Stimulated activated naive CD8-positive, alpha-beta T cell treated with anti-CD3 and anti-CD28 coated beads, Interleukin-15, amount 100 ng/mL, for 72 hours (primary cell): ENCODE measurements around the gene CHD9.
"Not testable (repeated sequence)": the region's sequence is repeated elsewhere in the genome, so short reads cannot be mapped to it uniquely, and the experiment has no call there.

Experiments used
- ATAC-seq: fragments of 150-1000 bp; cut with Tn5 transposase; 2 replicates; pipeline ENCODE4 v1.10.0; 2021; ENCODE audit warnings: mild to moderate bottlenecking, moderate library complexity
- DNase-seq, 2 donors: peaks; one replicate each; pipeline ENCODE4 v3.0.0; 2021 to 2022
- H3K27ac Mint-ChIP-seq, 2 donors: one replicate each; pipeline ENCODE4 v1.8.0; 2022; ENCODE audit warnings: mild to moderate bottlenecking in 2 of 2, mixed read lengths in 2 of 2, moderate library complexity in 2 of 2
- H3K27me3 Mint-ChIP-seq: one replicate; pipeline ENCODE4 v1.8.0; 2022; ENCODE audit warnings: mixed read lengths
- H3K4me1 Mint-ChIP-seq: one replicate; pipeline ENCODE4 v1.8.0; 2022; ENCODE audit warnings: mild to moderate bottlenecking, mixed read lengths
- H3K4me3 Mint-ChIP-seq, 2 donors: one replicate each; pipeline ENCODE4 v1.8.0; 2022; ENCODE audit warnings: mild to moderate bottlenecking in 2 of 2, mixed read lengths in 2 of 2, moderate library complexity in 1 of 2
- H3K9me3 Mint-ChIP-seq, 2 donors: one replicate each; pipeline ENCODE4 v1.8.0; 2022; ENCODE audit warnings: mixed read lengths in 2 of 2

The CHD9 gene

DNA sequence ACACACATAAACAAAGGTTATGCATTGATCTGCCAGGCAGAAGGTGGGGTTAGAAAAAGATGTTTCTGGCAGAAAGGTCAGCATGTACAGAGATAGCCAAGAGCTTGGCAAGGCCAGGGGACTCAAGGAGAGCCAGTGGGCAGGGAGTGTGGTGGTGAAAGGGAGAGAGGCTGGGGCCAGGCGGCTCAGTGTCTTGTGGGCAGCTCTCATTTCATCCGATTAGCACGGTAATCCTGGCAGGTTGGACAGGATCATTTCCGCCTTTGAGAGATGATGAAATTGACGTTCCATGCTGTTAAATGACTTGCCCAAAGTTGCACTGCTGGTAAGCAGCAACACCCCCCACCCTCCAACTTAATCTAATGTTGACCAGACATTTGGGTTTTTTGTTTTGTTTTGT, 3.6 kb downstream of the CHD9 start:
- no peak overlapping the region for H3K27ac Mint-ChIP-seq
- peaks cover 47% of the 10 kb centered on the region for H3K4me1 Mint-ChIP-seq
- H3K9me3 Mint-ChIP-seq, result no peaks in the 10 kb centered on the region
- peaks cover 2% of the 10 kb centered on the region for H3K27me3 Mint-ChIP-seq
- DNase-seq (no peak), ATAC-seq (no peak)
- no peak overlapping the region for H3K4me3 Mint-ChIP-seq

DNA sequence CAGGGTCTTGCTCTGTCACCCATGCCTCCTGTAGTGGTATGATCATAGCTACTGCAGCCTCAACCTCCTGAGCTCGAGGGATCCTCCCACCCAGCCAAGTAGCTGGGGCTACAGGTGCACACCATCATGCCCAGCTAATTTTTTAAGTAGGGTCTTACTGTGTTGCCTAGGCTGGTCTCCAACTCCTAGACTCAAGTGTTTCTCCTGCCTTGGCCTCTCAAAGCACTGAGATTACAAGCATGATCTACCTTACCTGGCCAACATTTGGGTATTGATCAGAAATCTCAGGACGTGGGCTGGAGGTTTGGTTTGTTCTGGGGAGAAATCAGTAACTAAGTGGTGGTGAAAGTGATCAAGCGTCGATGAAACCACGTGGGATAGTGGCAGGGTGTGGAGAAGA, 4.1 kb downstream of the CHD9 start:
- DNase-seq (no peak), ATAC-seq (no peak)
- Mint-ChIP-seq H3K4me3 (no peak overlapping the region), H3K4me1 (peaks cover 48% of the 10 kb centered on the region), H3K9me3 (no peaks in the 10 kb centered on the region), H3K27me3 (no peaks in the 10 kb centered on the region), H3K27ac (no peak overlapping the region)

DNA sequence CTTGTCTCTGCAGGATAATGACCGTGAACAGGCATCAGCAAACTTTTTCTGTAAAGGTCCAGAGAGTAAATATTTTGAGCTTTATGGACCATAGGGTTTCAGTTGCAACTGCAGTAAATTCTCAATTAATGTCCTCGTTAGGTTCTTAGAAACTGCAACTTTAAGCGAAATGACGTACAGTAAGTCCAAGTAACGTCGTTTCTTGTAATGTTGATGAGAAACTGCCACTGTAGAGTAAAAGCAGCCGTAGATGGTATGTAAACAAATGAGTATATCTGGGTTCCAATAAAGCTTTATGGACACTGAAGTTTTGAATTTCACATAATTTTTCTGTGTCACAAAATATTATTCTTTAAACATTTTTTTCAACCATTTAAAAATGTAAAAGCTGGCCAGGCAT, 4.9 kb downstream of the CHD9 start:
- no peak overlapping the region for H3K27ac Mint-ChIP-seq
- ATAC-seq (no peak), DNase-seq (no peak)
- no peaks in the 10 kb centered on the region for H3K27me3 Mint-ChIP-seq
- H3K9me3 Mint-ChIP-seq, result no peaks in the 10 kb centered on the region
- no peak overlapping the region for H3K4me3 Mint-ChIP-seq
- H3K4me1 Mint-ChIP-seq, result peaks cover 49% of the 10 kb centered on the region

DNA sequence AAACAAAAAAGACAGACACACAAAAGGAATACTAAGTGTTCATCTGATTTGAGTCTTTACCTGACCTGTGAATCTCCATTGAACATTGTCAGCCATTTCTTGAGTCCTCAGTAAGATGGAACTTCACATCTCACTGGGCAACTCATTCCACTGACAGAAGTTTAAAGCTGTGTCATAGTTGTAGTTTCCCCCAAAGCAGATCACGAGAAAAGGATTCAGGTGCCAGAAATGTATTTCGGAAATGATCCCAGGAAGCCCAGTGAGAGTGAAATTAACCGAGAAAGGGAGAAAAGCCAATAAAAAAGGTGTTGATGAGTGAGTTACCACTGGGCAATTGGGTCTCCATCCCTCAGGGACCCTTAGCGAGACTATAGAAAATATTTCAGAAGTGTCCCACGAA, 6.5 kb downstream of the CHD9 start:
- H3K4me3 Mint-ChIP-seq, result peak overlapping the region; percentile 44 to 60
- no peak for ATAC-seq
- no peak overlapping the region for H3K27ac Mint-ChIP-seq
- no peak for DNase-seq
- peaks cover 53% of the 10 kb centered on the region for H3K4me1 Mint-ChIP-seq
- no peaks in the 10 kb centered on the region for H3K9me3 Mint-ChIP-seq
- H3K27me3 Mint-ChIP-seq, result no peaks in the 10 kb centered on the region

DNA sequence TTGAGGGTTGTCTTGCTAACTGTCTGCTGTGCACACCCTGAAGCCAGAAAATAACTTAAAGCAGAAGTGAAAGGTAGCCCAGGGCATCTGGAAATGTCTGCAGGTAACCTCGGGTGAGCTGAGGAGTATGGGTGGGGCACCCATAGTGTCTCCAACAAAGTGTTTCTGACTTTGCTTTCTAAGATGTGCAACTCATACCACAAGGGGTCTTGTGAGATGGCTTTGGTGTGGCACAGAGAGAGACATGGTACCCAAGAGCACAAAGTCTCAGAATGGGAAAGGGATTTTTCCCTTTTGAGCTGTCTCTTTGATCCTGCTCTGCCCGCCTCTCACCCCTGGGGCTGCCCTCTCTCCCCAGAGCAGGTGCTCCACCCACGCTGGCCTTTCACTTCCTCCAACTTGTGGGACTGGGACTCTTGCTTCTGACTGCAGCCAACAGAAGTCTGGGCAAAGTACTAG, 6.9 kb downstream of the CHD9 start:
- Mint-ChIP-seq H3K27ac (no peak overlapping the region), H3K9me3 (no peaks in the 10 kb centered on the region), H3K4me1 (peaks cover 53% of the 10 kb centered on the region), H3K4me3 (peak overlapping the region; percentile 44 to 60), H3K27me3 (no peaks in the 10 kb centered on the region)
- DNase-seq, result peak; percentile 13 to 39
- peak; percentile 83 for ATAC-seq

DNA sequence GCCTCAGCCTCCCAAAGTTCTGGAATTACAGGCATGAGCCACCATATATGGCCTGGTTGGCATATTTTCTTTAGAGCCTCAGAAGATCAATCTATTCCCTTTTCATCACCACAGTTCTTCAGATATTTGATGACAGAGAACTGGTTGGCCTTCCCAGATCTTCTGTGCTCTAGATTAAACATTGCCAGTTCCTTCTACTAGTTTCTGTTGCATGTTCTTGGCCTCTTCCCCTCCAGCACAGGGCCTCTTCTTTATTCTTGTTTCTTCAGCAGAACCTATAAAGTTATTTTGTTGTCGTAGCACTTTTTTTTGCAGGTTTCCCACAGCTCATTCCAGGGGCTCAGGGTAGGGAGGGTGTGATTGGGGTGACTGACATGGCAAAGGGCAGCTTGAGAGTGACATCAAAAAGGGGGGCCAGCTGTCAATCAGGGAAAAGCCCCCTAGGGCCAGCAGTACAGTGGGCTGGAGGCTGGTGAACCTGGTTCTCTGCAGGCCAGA, 9.3 kb downstream of the CHD9 start:
- Mint-ChIP-seq H3K27ac (no peak overlapping the region), H3K27me3 (no peaks in the 10 kb centered on the region), H3K4me1 (peaks cover 57% of the 10 kb centered on the region), H3K4me3 (no peak overlapping the region), H3K9me3 (no peaks in the 10 kb centered on the region)
- ATAC-seq (no peak), DNase-seq (no peak)

DNA sequence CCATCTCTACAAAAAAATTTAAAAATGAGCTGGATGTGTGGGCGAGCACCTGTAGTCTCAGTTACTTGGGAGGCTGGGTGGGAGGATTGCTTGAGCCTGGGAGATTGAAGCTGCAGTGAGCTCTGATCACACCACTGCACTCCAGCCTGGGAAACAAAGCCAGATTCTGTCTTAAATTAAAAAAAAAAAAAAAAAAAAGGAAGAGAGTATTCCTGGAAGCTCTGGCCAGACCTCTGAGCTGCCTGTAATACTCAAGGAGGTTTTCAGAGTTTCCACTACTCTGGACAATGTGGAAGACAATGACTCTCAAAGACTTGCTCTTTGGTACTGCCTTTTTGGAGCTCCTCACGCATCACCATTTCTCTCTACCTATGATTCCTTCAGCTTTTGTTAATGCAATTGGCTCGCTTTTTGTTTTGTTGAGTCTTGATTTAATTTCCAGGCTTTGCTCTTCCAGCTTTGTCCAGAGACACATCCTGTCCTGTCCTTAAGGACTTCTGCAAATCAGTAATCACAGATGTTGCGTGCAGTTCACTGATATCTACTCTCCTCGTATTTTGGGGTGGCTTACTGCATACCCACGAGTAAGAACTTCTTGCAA, 10.8 kb downstream of the CHD9 start:
- H3K9me3 Mint-ChIP-seq, result no peaks in the 10 kb centered on the region
- H3K27me3 Mint-ChIP-seq, result no peaks in the 10 kb centered on the region
- no peak for DNase-seq
- no peak overlapping the region for H3K4me3 Mint-ChIP-seq
- no peak for ATAC-seq
- H3K4me1 Mint-ChIP-seq, result peaks cover 69% of the 10 kb centered on the region
- H3K27ac Mint-ChIP-seq, result peak overlapping the region in 1 of 2 donors; percentile 13

DNA sequence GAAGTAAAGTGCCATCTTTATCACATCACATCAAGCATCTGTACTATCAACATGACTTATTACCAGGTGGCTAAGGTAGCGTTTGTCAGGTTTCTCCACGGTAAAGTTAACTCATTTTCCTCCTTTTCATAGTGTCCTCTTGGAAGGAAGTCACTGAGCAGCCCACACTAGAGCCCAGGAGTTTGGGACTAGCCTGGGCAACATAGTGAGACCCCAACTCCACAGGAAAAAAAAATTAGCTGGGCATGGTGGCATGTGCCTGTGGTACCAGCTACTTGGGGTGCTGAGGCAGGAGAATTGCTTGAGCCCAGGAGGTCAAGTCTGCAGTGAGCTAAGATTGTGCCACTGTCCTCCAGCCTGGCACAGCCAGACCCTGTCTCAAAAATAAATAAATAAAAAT, 12.9 kb downstream of the CHD9 start:
- Mint-ChIP-seq H3K4me1 (peaks cover 62% of the 10 kb centered on the region), H3K27ac (no peak overlapping the region), H3K4me3 (no peak overlapping the region)

DNA sequence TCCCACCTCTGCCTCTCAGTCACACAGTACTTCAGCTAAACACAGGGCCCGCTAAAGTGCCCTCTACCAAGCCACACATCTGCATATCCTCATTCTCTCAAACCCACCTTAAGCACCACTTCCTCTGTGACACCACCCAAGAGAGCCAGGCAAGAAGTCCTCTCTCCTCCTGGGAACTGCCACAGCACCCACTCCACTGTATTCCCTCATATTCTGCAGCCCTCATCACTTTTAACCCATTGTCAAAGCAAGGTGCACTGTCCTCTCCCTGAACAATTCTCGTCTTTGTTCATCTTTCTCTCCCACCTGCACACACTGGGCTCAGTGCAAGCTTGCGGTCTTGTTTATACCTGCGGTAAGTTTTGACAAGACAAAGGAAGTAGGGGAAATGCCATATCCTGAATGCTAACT, 13.6 kb downstream of the CHD9 start:
- peak overlapping the region; percentile 30 to 46 for H3K4me3 Mint-ChIP-seq
- H3K27ac Mint-ChIP-seq, result peak overlapping the region; percentile 7 to 33
- peaks cover under 1 to 5% of the 10 kb centered on the region in 2 donors for H3K9me3 Mint-ChIP-seq
- peaks cover 62% of the 10 kb centered on the region for H3K4me1 Mint-ChIP-seq
- DNase-seq, result peak; percentile 24 to 31
- ATAC-seq, result peak; percentile 95
- H3K27me3 Mint-ChIP-seq, result no peaks in the 10 kb centered on the region

More for the DNA sequence above, 12.9 kb downstream of the CHD9 start:
- no peaks in the 10 kb centered on the region for H3K9me3 Mint-ChIP-seq
- DNase-seq (no peak), ATAC-seq (no peak)
- no peaks in the 10 kb centered on the region for H3K27me3 Mint-ChIP-seq

DNA sequence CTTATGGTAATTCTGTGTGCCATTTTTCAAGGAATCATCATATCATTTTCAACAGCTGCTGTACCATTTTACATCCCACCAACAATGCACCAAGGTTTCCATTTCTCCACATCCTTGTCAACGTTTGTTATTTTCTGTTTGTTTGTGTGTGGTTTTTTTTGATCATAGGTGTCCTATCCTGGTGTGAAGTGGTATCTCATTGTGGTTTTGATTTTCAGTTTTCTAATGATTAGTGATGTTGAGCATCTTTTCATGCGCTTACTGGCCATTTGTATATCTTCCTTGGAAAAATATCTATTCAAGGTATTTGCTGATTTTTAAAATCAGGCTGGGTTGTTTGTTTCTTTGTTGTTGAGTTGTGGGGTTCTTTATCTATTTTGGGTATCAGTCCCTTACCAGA, 15.0 kb downstream of the CHD9 start:
- peaks cover 7 to 18% of the 10 kb centered on the region in 2 donors for H3K9me3 Mint-ChIP-seq
- ATAC-seq (no peak), DNase-seq (no peak)
- H3K27me3 Mint-ChIP-seq, result no peaks in the 10 kb centered on the region
- H3K27ac Mint-ChIP-seq, result no peak overlapping the region
- no peak overlapping the region for H3K4me3 Mint-ChIP-seq
- H3K4me1 Mint-ChIP-seq, result peaks cover 52% of the 10 kb centered on the region

DNA sequence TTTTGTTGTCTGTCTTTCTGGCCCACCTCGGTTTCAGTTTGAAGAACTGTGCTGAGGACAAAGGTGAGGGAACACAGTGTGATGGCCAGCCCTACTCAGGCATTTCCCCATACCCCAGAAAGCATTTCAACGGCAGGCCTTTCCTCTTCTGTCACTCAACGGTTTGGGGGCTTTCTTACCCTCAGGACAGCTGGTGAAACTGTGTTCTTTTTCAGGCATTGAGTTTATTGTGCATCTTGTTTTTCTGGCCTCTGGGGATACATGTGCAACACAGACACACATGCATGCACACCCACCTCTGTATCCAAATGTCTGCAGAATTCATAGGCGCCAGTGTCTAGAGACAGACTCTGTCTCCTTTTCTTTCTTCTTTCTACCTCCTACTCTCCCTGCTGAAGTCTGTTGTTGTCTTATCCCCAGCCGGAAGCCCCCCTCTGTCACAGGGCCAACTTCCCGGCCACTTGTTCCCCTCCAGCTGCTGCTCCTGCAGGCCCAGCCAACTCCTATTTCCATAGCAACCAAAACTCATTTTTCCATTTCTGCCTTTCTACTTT, 17.0 kb downstream of the CHD9 start:
- Mint-ChIP-seq H3K27ac (peak overlapping the region in 1 of 2 donors; percentile 83), H3K4me3 (peak overlapping the region in 1 of 2 donors; percentile 19), H3K9me3 (peaks cover 7 to 26% of the 10 kb centered on the region in 2 donors), H3K27me3 (no peaks in the 10 kb centered on the region), H3K4me1 (peaks cover 40% of the 10 kb centered on the region)
- no peak for ATAC-seq
- DNase-seq, result no peak

DNA sequence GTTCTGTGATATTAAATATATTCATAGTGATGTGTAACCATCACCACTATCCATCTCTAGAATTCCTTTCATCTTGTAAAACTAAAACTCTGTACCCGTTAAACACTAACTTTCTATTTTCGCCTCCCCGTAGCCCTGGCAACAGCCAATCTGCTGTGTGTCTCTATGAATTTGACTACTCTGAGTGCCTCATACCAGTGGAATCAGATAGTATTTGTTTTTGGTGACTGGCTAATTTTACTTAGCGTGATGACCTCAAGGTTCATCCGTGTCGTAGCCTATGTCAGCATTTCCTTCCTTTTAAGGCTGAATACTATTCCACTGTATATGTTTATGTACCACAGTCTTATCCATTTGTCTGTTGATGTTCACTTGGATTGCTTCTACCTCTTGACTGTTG, 18.2 kb downstream of the CHD9 start:
- peaks cover 36% of the 10 kb centered on the region for H3K4me1 Mint-ChIP-seq
- ATAC-seq (no peak), DNase-seq (no peak)
- no peak overlapping the region for H3K4me3 Mint-ChIP-seq
- H3K9me3 Mint-ChIP-seq, result peaks cover 7 to 26% of the 10 kb centered on the region in 2 donors
- H3K27me3 Mint-ChIP-seq, result no peaks in the 10 kb centered on the region
- no peak overlapping the region for H3K27ac Mint-ChIP-seq

DNA sequence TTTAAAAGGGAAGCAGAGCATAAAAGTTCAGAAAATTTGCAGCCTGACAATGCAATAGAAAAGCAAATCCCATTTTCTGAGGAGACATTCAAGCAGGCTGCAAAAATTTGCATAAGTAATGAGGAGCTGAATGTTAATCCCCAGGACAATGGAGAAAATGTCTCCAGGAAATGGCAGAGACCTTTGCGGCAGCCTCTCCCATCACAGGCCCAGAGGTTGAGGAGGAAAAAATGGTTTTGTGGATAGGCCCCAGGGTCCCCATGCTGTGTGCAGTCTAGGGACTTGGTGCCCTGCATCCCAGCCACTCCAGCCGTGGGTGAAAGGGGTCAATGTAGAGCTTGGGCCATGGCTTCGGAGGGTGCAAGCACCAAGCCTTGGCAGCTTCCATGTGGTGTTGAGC, 19.5 kb downstream of the CHD9 start:
- peaks cover 7 to 26% of the 10 kb centered on the region in 2 donors for H3K9me3 Mint-ChIP-seq
- not testable (repeated sequence) for DNase-seq, H3K27ac Mint-ChIP-seq, H3K27me3 Mint-ChIP-seq, ATAC-seq, H3K4me3 Mint-ChIP-seq
- H3K4me1 Mint-ChIP-seq, result peaks cover 29% of the 10 kb centered on the region

DNA sequence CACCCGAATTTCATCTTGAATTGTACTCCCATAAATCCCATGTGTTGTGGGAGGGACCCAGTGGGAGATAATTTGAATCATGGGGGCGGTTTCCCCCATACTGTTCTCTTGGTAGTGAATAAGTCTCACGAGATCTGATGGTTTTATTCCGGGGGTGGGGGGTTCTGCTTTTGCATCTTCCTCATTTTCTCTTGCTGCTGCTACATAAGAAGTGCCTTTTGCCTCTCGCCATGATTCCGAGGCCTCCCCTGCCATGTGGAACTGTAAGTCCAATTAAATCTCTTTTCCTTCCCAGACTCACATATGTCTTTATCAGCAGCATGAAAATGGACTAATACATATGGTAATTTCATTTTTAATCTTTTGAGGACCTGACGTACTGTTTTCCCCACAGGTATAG, 20.7 kb downstream of the CHD9 start:
- peaks cover 7 to 26% of the 10 kb centered on the region in 2 donors for H3K9me3 Mint-ChIP-seq
- ATAC-seq, H3K4me3 Mint-ChIP-seq, DNase-seq, H3K27me3 Mint-ChIP-seq, H3K27ac Mint-ChIP-seq: not testable (repeated sequence)
- H3K4me1 Mint-ChIP-seq, result peaks cover 18% of the 10 kb centered on the region

DNA sequence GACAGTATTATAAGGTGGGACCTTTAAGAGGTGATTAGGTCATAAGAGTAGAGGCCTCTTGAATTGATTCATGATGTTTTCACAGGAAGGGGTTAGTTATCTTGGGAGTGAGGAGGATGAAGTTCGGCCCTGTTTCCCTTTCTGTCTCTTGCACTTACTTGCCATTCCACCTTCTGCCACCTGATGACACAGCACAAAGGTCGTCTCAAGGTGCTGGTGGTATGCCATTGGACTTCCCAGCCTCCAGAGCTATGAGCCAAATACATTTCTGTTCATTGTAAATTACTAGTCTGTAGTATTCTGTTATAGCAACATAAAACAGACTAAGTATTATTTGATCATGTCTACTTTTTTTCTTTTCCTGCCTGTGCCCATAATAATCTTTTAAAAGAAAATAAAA, 23.5 kb downstream of the CHD9 start:
- H3K27me3 Mint-ChIP-seq, result no peaks in the 10 kb centered on the region
- no peak overlapping the region for H3K4me3 Mint-ChIP-seq
- H3K4me1 Mint-ChIP-seq, result peaks cover 7% of the 10 kb centered on the region
- peaks cover 7 to 23% of the 10 kb centered on the region in 2 donors for H3K9me3 Mint-ChIP-seq
- no peak overlapping the region for H3K27ac Mint-ChIP-seq
- DNase-seq (no peak), ATAC-seq (no peak)

DNA sequence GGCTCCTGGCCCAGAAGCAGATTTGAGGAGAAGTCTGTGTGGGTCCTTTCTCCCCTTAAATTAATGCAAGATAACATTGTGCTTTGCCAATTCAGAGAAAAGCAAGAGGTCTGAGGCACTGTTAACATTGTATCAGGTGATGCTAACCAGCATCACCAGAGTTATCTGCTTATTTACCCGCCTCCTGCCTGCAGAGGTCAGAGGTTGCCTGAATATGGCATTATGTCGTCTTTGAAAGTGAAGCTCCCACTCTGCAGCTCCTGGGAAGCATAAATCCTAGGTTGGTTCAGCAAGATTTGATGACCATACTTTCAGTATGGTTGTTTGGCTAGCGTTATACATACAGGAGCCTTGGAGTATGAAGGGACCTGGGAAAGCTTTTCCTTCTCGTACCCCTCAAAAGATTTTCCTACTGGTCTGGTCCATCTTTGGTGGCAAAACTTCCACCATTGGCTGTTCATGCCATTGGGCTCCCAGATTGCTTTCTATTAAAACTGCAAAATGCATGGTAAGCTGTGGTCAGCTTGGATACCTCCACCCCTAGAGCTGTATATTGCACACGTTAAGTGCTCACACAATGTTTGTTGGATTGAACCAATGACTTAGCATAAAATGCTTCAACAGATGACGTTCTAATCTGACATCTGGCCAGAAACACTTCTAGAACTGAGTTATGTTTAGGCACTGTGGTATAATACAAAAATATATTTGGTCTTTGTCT, 24.1 kb downstream of the CHD9 start:
- H3K4me3 Mint-ChIP-seq, result no peak overlapping the region
- no peak overlapping the region for H3K27ac Mint-ChIP-seq
- no peaks in the 10 kb centered on the region for H3K27me3 Mint-ChIP-seq
- ATAC-seq (no peak), DNase-seq (no peak)
- peaks cover 2 to 16% of the 10 kb centered on the region in 2 donors for H3K9me3 Mint-ChIP-seq
- H3K4me1 Mint-ChIP-seq, result peaks cover 7% of the 10 kb centered on the region
